HPDE6-E6E7 (cell line): Measurements from ENCODE around the gene C19orf85.
"Not testable (repeated sequence)": the region's sequence is repeated elsewhere in the genome, so short reads cannot be mapped to it uniquely, and the experiment has no call there.

Experiments used
- DNase-seq: peaks from one replicate; pipeline ENCODE4 v3.0.0; 2011; ENCODE audit warnings: missing footprints; ENCODE audit errors: extremely low spot score

The C19orf85 gene

DNA sequence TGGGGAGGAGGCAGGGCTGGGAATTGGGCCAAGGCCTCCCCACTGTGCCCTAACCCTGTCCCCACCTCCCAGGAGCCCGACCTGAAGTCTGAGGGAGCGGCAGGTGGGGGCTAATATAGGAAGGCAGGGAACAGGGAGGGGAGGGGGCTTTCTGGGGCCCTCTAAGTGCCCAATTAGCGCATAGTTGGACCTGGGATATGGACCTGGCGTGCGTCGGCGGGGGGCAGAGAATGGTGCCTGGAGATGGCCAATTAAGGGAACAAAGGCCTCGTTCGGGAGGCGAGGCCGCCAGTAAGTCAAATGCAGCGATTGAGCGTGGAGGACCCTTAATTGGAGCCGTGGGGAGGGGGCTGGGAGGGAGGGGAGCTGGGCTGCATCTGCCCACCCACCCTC is at the start of gene C19orf85:
TSS of gene C19orf85 (minus strand) at position 90 of the 393 bp plus-strand sequence. CDS start 197 bp downstream, outside the sequence.
- DNase-seq = no peak

DNA sequence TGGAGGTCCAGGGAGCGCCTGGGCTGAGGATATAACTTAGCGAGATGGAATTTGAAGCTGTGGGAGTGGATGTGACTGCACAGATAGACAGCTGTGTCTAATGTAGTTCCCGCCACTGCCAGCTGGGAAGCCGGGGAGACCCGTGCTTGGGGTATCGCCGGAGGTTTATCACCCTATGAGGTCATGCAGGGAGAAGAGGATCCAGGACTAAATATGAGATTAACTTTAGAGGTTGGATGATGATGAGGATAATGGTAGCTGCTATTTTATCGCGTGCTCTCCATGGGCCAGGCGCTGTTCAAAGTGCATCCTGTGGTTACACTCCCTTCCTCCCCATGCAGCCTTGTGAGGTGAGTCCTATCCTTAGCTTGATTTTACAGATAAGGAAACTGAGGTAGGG is 43.6 kb upstream of the C19orf85 start:
- DNase-seq = no peak

DNA sequence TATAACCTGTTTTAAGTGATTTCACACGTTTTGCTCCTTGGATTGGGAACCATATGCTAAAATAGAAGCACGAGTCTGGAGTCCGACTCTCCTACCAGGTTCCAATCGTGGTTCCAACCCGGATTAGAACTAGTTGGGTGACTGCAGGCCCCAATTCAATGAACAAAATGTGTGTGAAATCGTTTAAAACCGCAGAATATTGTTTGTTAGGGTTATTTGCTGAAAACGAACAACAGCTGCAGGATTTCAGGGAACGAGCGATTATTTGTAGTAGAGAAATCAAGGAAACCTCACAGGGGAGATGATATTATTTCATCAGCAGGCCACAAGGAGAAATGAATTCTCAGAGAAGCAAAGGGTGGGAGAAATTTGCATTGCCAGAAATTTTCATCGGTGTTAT is 40.4 kb upstream of the C19orf85 start:
- DNase-seq = no peak

DNA sequence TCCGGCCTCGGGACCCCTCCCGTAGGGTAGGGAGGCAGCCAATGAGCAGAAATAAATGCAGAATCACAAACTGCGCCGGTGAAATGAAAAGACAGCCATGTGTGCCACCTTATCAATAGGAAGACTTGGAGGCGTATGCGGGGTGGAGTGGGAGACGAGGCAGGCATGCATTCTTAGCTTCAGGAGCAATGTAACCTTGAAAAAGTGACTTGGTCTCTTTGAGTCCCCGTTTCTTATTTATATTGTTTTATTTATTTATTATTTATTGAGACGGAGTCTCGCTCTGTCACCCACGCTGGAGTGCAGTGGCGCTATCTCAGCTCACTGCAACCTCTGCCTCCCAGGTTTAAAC is 39.7 kb upstream of the C19orf85 start:
- DNase-seq = no peak

DNA sequence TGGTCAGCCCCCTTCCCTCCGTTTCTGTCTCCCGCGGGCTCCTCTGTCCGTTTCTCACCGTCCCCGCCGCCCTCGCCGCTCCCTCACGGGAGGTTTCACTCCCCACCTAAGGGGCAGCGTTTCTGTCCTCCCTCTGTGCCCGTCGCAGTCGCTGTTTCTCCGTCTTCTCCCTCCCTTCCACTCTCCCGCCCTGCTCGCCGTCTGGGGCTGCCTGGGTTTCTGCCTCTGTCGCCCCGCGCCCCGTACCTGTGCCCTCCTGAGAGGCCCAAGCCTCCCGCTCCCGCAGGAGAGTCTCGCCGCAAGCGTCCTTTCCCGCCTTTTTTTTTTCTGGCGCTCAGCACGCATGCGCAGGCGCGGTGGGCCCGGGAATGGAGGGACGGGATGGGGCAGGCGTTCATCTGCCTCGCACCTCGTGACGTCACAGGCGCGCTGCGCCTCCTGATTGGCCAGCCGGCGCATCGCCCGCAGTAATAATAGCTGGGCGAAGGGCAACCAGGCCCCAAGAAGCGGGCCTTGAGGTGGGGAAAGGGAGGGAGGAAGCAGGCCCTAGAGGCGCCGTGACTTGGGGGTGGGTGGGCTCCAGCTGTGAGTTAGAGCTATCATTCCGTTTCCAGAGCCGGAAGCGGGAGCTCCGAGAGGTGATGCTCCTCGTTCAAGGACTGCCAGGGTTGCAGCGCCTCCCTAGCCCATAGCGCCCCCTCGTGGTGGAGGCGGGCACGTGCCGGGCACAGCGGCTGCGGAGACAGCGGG is 39.1 kb upstream of the C19orf85 start:
- peak; percentile 99 for DNase-seq

DNA sequence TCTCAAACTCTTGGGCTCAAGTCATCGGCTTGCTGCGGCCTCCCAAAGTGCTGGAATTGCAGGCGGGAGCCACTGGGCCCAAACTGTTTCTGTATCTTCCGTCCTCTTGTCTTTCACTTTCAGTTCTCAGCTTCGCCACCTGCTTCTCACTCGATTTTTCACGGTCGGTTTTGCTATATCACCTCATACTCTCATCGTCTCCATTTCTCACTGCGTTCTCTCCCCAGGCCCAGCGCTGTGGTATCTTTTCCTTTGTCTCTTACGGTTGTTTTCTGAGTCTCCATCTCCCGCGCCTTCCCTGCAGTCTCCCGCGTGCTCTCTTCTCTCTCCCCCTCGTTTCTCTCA is 38.6 kb upstream of the C19orf85 start:
- DNase-seq = no peak

DNA sequence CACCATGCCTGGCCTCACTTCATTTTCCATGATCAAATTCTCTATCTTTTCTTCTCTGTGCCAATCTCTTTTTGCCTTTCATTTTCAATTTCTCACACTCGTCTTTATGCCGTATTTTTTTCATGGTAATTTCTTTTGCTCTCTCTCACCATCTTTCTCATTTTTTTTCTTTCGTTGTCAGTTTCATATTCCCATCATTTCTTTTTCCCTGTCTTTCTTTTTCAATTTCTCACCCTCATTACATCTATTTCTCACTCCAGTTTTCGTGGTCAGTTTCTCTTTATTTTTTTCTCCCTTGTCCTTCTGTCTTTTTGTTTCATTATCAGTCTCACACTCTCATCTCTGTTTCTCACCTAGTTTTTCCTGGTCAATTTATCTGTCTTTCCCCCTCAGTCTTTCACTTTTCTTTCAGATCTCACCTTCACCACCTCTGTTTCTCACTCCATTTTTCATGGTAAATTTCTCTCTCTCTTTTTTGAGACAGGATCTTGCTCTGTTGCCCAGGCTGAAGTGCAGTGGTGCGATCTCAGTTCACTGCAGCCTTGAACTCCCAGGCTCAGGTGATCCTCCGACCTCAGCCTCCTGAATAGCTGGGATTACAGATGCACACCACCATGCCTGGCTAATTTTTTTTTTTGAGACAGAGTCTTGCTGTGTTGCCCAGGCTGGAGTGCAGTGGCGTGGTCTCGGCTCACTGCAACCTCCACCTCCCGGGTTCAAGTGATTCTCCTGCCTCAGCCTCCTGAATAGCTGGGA is 37.8 kb upstream of the C19orf85 start:
- DNase-seq = no peak

DNA sequence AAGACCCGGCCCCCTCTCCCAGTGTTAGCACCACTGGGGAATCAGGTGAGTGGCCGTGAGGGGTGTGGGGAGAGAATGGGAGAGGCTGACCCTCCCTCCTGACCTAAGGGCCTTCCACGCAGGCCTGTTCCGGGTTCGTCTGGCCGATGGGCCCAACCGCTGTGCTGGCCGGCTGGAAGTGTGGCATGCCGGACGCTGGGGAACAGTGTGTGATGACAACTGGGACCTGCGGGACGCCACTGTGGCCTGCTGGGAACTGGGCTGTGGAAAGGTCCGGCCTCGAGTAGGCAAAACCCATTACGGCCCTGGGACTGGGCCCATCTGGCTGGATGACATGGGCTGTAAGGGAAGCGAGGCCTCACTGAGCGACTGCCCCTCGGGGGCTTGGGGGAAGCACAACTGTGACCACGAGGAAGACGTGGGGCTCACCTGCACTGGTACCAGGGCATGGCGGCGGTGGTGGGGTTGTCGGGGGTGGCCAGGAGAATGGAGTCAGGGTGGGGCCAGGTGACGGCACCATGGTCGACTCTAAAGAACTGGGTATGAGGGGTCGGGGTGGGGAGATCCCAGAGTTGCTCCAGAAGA is 35.9 kb upstream of the C19orf85 start:
- no peak for DNase-seq

DNA sequence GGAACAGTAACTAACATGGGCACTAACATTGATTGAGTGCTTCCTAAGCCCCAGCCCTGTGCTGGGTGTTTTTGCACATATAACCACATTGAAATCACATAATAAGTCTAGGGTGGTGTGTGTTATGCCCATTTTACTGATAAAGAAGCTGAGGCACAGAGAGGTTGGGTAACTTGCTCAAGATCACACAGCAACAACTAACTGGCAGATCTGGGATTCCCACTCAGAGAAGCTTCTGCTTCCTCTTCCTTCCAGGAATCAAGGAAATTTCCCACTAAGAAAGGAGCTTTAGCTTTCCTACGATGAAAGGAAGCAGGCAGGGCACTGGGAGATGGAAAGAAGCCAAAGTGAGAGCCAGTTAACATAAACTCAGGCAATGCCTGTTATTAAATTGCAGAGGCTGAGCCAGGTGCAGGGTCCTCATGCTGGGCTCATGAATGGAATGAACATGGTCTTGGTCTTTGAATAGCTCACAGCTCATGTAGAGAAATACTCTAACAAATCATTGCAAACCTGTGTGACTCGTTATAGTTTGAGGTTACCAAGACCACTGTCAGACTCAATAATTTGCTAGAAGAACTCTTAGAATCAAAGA is 33.8 kb upstream of the C19orf85 start:
- DNase-seq = no peak

DNA sequence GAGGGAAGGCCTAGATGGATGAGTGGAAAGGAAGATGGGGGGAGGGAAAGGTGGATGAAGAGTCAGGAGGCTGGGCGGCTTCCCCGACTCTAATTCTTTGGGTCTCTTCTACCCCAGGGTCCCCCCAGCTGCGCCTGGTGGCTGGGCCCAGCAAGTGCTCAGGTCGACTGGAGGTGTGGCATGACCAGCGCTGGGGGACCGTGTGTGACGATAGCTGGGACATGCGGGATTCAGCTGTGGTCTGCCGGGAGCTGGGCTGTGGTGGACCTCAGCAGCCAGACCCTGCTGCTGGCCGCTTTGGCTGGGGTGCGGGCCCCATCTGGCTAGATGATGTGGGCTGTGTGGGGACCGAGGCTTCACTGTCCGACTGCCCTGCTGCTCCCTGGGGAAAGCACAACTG is 33.2 kb upstream of the C19orf85 start:
- DNase-seq = no peak

DNA sequence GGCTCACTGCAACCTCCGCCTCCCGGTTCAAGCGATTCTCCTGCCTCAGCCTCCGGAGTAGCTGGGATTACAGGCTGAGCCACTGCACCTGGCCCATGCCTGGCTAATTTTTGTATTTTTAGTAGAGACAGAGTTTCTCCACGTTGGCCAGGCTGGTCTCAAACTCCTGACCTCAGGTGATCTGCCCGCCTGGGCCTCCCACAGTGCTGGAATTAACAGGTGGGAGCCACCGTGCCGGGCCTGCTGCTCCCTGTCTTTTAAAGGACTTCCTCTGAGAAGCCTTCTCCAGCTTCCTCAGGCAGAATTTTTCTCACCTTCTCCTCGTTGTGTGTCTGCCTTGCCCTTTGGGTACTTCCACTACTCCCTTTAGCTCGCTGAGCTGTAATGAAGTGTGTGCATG is 32.3 kb upstream of the C19orf85 start:
- DNase-seq = not testable (repeated sequence)

DNA sequence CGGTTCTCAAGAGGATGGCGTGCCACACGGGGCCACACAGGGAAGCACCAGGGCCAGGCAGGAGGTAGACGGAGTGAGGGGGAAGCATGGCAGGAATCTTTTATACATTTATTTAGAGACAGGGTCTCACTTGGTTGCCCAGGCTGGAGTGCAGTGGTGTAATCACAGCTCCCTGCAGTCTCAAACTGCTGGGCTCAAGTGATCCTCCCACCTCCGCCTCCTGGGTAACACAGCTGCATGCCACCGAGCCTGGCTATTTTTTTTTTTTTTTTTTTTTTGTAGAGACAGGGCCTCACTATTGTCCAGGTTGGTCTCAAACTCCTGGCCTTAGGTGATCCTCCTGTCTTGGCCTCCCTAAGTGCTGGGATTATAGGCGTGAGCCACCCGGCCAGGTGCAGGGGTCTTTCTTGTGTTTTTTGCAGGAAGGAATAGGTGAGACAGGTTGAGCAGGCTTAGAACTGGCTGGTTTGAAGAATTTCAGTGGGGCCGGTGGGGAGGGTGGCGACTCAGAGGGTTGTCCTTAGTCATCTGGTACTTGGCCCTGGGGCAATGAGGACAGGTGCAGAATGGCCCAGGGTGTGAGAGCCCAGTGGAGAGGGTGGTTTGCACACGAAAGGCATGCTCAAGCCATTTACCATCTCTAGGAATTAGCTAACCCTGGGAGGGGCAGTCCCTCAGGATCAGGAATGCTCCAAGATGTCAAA is 31.2 kb upstream of the C19orf85 start:
- DNase-seq = no peak

DNA sequence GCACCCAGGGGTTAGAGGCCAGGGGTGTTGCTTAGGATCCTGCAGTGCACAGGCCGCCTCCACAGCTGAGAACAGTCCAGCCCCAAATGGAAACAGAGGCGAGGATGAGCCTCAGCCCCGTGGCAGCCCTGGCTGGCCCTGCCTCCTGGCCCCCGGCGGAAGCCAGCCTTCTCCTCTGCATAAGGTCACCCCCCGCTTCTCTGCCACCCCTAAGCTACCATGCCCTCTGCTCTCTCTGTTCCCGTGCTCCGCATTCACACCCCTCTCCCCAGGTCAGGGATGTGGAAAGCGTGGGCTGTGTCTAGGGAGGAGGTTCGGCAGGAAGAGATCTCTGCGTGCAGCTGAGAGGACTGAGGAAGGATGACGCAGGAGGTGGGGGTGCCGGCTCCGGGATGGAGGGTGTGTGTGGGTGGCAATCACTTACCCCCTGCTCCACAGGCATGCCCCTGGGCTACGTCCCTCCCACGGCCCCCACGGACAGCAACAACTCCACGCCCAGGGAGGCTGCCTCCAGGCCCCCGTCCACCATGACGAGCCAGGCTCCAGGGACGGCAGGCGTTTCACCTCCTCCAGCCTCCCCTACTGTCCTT is 29.7 kb upstream of the C19orf85 start:
- DNase-seq = no peak

DNA sequence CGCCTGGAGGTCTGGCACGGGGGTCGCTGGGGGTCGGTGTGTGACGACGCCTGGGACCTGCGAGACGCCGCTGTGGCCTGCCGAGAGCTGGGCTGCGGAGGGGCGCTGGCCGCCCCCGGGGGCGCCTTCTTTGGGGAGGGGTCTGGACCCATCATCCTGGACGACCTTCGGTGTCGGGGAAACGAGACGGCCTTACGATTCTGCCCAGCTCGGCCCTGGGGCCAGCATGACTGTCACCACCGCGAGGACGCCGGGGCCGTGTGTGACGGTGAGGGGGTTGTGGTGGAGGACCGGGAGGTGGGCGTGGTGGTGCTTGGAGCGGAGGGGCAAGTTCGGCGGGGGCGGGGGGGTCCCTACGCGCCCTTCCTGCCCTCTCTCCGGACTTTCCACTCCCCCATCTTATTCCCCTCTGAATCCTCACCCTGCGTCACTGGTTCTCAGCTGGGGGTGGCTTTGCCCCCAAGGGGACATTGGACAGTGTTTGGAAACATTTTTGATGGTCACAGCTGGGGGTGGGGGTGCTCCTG is 29.2 kb upstream of the C19orf85 start:
- DNase-seq = no peak

DNA sequence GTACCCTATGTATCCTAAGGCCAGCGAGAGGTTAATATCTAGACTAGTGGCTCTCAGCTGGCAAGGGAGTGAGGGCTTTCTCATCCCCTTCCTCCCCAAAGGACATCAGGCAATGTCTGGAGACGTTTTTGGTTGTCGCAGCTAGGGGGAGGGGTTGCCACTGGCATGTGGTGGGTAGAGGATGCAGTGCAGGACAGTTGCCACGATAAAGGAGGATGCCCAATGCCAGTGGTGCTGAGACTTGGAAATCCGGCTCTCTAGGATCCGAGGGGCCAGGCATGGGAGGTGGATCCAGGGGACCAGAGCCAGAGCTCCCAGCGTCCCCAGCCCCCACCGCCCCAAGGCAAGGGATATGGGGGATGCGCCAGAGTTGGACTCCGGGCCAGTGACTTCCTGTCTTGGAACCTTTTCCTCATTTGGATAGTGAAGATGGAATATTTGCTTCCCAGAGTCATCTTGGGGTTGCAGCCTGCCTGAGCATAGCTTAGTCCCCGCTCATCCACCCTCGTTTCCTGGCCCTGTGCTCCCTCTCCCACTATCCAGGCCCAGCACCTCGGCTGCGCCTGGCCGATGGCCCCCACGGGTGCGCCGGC is 28.6 kb upstream of the C19orf85 start:
- DNase-seq = no peak

DNA sequence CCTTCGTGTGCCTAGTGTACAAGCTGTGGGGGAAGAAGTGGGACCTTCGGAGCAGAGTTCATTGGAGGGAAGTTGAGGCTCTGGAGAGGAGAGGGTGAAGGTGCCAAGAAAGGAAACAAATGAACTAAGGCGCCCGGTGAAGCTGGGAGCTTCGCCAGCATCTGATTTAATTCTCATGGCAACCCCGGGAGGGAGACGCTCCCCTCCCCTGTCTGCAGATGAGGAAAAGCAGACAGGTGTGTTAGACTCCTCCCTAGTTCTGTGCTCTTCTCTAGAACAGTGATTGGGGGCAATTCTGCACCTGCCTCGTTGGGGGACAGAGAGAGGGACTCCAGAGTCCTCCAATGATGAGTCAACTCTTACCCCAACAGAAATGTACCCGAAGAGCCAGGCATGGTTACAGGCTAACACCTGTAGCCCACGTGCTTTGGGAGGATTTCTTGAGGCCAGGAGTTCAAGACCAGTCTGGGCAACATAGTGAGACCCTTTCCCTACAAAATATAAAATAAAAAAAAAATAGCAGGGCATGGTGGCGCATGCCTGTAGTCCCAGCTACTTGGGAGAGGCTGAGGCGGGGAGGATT is 27.9 kb upstream of the C19orf85 start:
- DNase-seq = no peak

DNA sequence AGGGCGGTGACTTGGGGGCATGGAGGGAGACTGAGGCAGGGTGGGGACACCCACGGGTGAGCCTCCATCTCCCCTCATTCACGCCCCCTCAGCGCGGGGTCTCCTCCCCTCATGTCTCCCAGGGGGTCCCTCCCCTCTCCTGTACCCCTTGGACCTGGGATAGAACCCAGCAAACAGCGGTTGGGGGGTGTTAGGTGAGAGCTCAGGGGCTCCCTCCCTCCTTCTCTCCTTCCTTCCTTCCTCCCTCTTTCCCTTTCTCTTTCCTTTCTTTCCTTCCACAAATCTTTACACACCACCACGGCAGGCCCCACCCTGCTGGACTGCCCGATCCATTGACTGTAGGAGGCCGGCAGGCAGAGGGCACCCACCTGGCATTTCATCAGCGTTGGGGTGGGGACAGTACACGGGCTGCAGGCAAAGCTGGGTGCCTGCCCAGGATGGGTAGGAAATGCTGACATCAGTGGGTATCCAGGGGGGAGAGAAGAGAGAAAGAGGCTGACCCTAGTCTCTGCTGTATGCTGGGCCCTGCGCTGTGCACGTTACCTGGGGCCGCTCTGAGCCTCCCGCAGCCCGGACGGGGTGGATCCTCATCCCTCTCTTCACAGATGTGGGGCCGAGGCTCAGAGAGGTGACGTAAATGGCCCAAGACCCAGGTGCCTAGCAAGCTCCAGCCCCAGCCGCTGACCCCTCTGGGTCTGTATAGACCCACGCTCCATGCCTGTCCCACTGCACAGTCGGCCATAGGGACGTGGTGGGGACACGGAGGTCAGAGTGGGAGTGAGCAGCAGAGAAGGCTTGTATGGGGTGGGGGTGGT is 27.2 kb upstream of the C19orf85 start:
- no peak for DNase-seq

DNA sequence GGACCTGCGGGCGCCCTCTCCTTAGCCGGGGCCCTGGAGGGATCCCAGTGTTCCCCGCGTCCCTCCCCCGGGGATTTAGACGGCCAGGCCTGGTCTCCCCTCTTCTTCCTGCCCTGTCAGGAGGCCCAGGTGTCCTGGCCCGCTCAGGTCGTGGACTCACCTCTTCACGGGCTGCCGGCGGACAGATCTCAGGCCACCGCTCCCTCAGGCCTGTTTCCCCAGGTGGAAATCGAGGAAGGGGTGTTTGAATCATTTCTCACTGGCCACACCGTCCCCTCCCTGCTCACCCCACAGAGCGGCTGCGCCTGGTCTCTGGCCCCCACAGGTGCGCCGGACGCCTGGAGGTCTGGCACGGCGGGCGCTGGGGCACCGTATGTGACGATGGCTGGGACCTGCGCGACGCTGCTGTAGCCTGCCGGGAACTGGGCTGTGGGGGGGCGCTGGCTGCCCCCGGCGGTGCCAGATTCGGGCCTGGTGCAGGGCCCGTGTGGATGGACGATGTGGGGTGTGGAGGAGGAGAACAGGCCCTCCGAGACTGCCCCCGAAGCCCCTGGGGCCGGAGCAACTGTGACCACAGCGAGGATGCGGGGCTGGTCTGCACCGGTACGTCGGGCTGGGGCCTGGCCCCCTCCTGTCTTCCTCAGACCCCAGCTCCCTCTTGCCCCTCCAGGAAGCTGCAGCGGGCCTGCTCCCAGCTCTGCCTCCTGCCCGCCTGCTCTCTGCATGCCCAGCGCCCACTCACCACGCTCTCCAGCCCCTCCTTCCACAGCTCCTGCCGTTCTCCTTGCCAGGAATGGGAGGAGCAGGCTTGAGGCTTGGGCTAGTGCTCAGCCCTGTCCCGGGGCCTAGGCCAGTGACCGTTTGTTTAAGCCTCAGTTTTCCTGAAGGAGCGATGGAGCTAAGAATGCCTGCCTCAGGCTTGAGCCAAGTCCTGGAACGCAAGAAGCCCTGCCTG is 26.2 kb upstream of the C19orf85 start:
- DNase-seq = no peak
